ENCODE results near the gene CDY2A.
"Not testable (repeated sequence)": the region's sequence is repeated elsewhere in the genome, so short reads cannot be mapped to it uniquely, and the experiment has no call there.

Gene CDY2A

DNA sequence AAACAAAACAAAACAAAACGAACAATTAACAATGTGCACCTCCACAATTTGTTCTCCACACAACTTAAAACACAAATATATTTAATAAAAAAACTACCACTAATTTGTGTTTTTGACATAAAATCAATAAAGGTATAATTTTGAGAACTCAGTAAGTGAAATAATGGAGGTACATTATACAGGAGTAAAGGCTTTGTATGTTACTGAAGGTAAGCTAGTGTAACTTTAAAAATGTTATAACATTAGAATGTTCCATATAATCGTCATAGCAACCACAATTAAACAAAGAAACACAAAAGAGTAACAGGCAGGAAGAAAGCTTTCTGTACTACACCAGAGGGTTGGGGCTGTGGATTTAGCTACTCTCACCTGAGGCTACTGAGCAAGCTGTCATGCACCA is at the start of gene CDY2A:
Gene CDY2A (plus strand): TSS at position 301 of the 400 bp plus-strand sequence. CDS start 328 bp downstream, outside the sequence.
- not testable (repeated sequence) for DNase-seq (ENCODE audit: low read depth in 2 of 2)

GRCh38 chrY:17997586-17997985 is 28.0 kb upstream of the CDY2A start:
- not testable (repeated sequence) for DNase-seq (ENCODE audit: low read depth in 2 of 2)

DNA sequence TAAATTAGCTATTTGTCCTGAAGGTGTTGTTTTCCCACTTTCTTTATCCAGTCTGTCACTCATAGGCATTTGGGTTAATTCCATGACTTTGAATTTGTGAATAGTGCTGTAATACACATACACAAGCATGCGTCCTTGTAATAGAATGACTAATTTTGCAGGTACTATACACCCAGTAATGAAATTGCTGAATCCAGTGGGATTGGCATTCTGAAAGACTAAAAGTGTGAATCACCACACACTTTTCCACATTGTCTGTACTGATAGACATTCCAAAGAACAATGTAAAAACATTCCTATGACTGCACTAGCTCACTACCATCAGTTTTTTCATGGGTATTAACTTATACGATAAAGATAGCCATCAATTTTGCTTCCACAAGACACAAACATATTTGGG is 27.3 kb upstream of the CDY2A start:
- DNase-seq (ENCODE audit: low read depth in 2 of 2), result not testable (repeated sequence)

GRCh38 chrY:18023897-18024296 is 1.7 kb upstream of the CDY2A start:
- DNase-seq (ENCODE audit: low read depth in 2 of 2), result not testable (repeated sequence)

GRCh38 chrY:18028845-18029244 is 3.3 kb downstream of the CDY2A start:
- not testable (repeated sequence) for DNase-seq (ENCODE audit: low read depth in 2 of 2)

DNA sequence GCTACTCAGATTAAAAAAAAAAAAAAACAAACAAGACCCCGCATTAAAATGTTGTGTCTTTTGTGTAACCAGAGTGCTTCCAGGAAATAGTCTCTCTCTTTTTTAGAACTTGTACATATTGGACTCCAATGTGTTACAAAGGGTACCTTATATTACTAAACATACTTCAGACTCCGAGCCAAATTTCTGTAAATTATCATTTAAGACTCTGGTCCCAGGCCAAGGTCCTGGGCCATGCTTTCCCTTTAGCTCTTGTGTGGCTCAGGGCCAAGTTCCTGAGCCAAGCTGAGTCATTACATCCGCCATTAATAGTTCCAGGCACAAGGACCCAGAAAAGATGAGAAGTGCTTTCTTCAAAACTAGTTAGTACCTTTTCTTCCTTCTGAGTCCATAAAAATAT is 4.6 kb downstream of the CDY2A start:
- not testable (repeated sequence) for DNase-seq (ENCODE audit: low read depth in 2 of 2)

GRCh38 chrY:18034100-18034814 is 8.7 kb downstream of the CDY2A start:
- DNase-seq (ENCODE audit: low read depth in 2 of 2), result not testable (repeated sequence)

DNA sequence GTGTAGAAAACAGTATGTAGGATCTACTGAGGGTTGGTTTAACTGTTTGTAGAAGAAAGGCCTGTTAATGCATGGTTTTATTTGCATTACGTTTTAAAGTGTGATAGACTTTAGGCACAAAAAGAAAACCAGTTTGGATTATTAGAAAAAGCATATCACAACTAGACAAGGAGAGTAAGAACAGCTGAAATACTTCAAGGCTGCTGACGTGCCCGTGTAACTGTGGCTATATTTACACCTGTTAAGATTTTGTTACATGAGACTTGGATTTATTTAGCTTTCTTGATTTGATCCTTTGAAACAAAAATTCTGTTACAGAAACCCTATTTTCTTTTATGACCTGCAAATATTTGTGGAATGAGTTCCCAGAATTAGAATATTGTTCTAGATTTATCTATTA is 9.3 kb downstream of the CDY2A start:
- not testable (repeated sequence) for DNase-seq (ENCODE audit: low read depth in 2 of 2)

- not testable (repeated sequence) for DNase-seq (ENCODE audit: low read depth in 2 of 2)
These were observed 19.4 kb downstream of the CDY2A start for GRCh38 chrY:18044990-18045389.

- not testable (repeated sequence) for DNase-seq (ENCODE audit: low read depth in 2 of 2)
These were observed 22.8 kb downstream of the CDY2A start for GRCh38 chrY:18048149-18049040.

GRCh38 chrY:18049061-18049460 is 23.5 kb downstream of the CDY2A start:
- DNase-seq (ENCODE audit: low read depth in 2 of 2), result not testable (repeated sequence)

GRCh38 chrY:18056473-18056872 is 30.9 kb downstream of the CDY2A start:
- not testable (repeated sequence) for DNase-seq (ENCODE audit: low read depth in 2 of 2)

- DNase-seq (ENCODE audit: low read depth in 2 of 2), result not testable (repeated sequence)
These were observed 47.9 kb downstream of the CDY2A start for GRCh38 chrY:18073464-18073863.
